ENCODE measurements around the gene TLR6.
A peak's percentile ranks its signal among the peaks of the same experiment; 100 is the strongest.

The TLR6 gene

GRCh38 chr4:38868059-38868960 lies 11.7 kb upstream of the TLR6 start:
- DNase-seq (ENCODE audit: low read depth): no peak

- peak; percentile 33 for DNase-seq (ENCODE audit: low read depth)
These were observed 11.0 kb upstream of the TLR6 start, which contains the start of gene FAM114A1 for GRCh38 chr4:38867478-38868058. Gene FAM114A1, plus strand, starts transcription at chr4:38867806. Its CDS starts 10,273 bp downstream, at chr4:38878079.

- no peak for DNase-seq (ENCODE audit: low read depth)
These were observed 10.4 kb upstream of the TLR6 start for GRCh38 chr4:38866973-38867477.

GRCh38 chr4:38865445-38865844 lies 8.8 kb upstream of the TLR6 start:
- DNase-seq (ENCODE audit: low read depth): no peak

GRCh38 chr4:38861791-38862190 lies 5.2 kb upstream of the TLR6 start:
- DNase-seq (ENCODE audit: low read depth): no peak

GRCh38 chr4:38860788-38861424 lies 4.3 kb upstream of the TLR6 start:
- DNase-seq (ENCODE audit: low read depth): peak; percentile 42

- no peak for DNase-seq (ENCODE audit: low read depth)
These were observed 2.9 kb upstream of the TLR6 start for GRCh38 chr4:38859501-38859900.

GRCh38 chr4:38858097-38858420 lies 1.4 kb upstream of the TLR6 start:
- no peak for DNase-seq (ENCODE audit: low read depth)

GRCh38 chr4:38857354-38858096 lies 908 bp upstream of the TLR6 start:
- no peak for DNase-seq (ENCODE audit: low read depth)

- no peak for DNase-seq (ENCODE audit: low read depth)
These were observed 571 bp downstream of the TLR6 start for GRCh38 chr4:38856046-38856445.

GRCh38 chr4:38855466-38855865 lies 1.2 kb downstream of the TLR6 start:
- DNase-seq (ENCODE audit: low read depth): no peak

GRCh38 chr4:38846015-38846414 lies 10.6 kb downstream of the TLR6 start:
- no peak for DNase-seq (ENCODE audit: low read depth)

- DNase-seq (ENCODE audit: low read depth): no peak
These were observed 13.6 kb downstream of the TLR6 start for GRCh38 chr4:38842994-38843393.

GRCh38 chr4:38837849-38838248 lies 18.8 kb downstream of the TLR6 start:
- no peak for DNase-seq (ENCODE audit: low read depth)

- no peak for DNase-seq (ENCODE audit: low read depth)
These were observed 19.3 kb downstream of the TLR6 start for GRCh38 chr4:38837334-38837733.

GRCh38 chr4:38834570-38834969 lies 22.0 kb downstream of the TLR6 start:
- no peak for DNase-seq (ENCODE audit: low read depth)

- DNase-seq (ENCODE audit: low read depth): no peak
These were observed 23.7 kb downstream of the TLR6 start for GRCh38 chr4:38832624-38833528.

- no peak for DNase-seq (ENCODE audit: low read depth)
These were observed 24.4 kb downstream of the TLR6 start for GRCh38 chr4:38832206-38832605.

GRCh38 chr4:38831653-38832052 lies 25.0 kb downstream of the TLR6 start:
- no peak for DNase-seq (ENCODE audit: low read depth)

- DNase-seq (ENCODE audit: low read depth): no peak
These were observed 27.4 kb downstream of the TLR6 start for GRCh38 chr4:38829237-38829636.

GRCh38 chr4:38823766-38824165 lies 32.9 kb downstream of the TLR6 start:
- DNase-seq (ENCODE audit: low read depth): no peak
